Heart left ventricle (tissue), 13 donors: Measurements from ENCODE around the gene PRSS36.

Experiments
- POLR2A ChIP-seq, 2 donors: fragments of 450-650 bp; IDR thresholded peaks; one replicate each; pipeline ENCODE4 v1.6.1; 2017; ENCODE audit warnings: antibody characterized with exemption in 2 of 2, mild to moderate bottlenecking in 2 of 2, moderate library complexity in 2 of 2
- TF ChIP-seq, protein P1 (sequence below), 12 donors: fragments of 200-600 bp; sonication (generic) in 4 of 12; IDR thresholded peaks; one replicate each; pipeline versions ENCODE4 v1.5.0 to v1.8.0; 2018 to 2022; ENCODE audit warnings: antibody characterized with exemption in 12 of 12, mild to moderate bottlenecking in 5 of 12
- donor health status: ischemic (EF 13 %, LVEDD 7.1; RV severe dilation, severe dysfunction).
- donor health status: DM: no; HTN: yes; CAD: no.
- donor health status: DM: no; HTN: no; CAD: no.
- donor health status: ischemic (EF 25% LVEDD 6.9; RV normal size, moderate dysfunction).
- donor health status: ischemic (EF 25% LVEDD 5.7; RV mildly dilated, moderate dysfunction).
- donor health status: ischemic (EF 35%, LVEDD 5.7; RV mildly dilated, moderate dysfunction).
- donor health status: nonischemic (EF 11% LVEDD 7.7; RV severe dilation, severe dysfunction).
- donor health status: DM: yes; HTN: yes; CAD: no.
- donor health status: PGD.
- donor health status: ischemic (EF 29% LVEDD 5.4; RV normal size, mild dysfunction).
- donor health status: nonischemic (EF 23%, LVEDD 6.1; RV moderate dilation, normal function).

GRCh38 chr16:31167315-31167714, 17.4 kb upstream of the PRSS36 start:
- TF ChIP-seq, protein P1, sequence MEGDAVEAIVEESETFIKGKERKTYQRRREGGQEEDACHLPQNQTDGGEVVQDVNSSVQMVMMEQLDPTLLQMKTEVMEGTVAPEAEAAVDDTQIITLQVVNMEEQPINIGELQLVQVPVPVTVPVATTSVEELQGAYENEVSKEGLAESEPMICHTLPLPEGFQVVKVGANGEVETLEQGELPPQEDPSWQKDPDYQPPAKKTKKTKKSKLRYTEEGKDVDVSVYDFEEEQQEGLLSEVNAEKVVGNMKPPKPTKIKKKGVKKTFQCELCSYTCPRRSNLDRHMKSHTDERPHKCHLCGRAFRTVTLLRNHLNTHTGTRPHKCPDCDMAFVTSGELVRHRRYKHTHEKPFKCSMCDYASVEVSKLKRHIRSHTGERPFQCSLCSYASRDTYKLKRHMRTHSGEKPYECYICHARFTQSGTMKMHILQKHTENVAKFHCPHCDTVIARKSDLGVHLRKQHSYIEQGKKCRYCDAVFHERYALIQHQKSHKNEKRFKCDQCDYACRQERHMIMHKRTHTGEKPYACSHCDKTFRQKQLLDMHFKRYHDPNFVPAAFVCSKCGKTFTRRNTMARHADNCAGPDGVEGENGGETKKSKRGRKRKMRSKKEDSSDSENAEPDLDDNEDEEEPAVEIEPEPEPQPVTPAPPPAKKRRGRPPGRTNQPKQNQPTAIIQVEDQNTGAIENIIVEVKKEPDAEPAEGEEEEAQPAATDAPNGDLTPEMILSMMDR (IDR thresholded peaks at IDR 0.05): no peak
- TF ChIP-seq POLR2A (IDR thresholded peaks at IDR 0.05): no peak
